ENCODE results near the gene GALNT2.
A peak's percentile ranks its signal among the peaks of the same experiment; 100 is the strongest.

The GALNT2 gene

DNA sequence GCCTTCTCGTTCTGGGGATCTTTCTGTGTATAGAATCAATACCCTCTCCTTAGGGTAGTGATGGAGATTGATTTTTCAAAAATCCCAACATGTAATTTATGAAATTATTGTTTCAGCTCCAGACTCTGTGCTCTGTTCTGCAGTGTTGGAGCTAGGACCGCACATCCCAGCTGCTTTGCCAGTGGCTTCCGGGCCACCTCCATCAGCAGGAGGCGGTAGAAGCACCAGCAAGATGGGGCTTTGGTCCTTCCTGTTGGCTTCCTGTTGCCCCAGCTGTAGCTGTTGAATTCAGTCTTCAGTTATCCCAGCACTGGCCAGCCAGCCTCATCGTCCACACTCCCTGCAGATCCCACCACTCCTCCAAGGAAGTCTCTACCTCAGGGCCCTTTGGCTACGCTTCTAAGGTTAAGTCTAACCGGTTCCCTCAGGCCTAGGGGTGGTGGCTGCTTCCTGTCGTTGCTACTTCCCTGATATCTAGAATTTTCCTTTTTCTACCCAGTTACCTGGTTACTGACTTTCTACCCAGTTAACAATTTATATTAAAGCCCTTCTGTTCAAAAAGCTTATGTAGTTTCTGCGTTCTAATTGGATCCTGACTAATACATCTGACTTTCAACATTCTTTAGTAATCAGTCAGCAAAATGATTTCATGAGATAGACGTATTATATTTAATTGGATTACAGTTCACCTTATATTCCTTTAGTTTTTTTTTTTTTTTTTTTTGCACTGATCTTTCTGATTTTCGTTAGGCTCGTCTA, 24.6 kb downstream of the GALNT2 start:
- DNase-seq (ENCODE audit: low read depth, low spot score): no peak

- DNase-seq (ENCODE audit: low read depth, low spot score): no peak
Measured at GRCh38 chr1:230094746-230095145, 27.7 kb downstream of the GALNT2 start.

DNA sequence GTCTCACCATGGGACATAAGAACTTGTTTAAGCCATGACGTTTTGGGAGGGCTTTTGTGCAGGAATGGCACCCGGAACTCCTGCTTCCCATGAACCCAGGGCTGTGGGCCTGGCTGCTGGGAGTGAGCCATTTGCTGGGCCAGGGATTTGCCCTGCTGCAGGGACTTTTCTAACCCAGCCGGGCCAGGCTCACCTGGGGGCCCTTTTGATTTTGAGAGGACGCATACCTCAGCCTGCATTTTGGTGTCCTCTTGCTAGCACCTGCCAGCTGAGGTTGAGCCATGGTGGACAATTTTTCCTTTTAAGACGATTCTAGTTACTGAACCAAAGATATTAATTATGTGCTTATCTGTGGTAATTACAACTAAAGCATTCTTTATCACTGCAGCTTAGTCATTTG, 28.9 kb downstream of the GALNT2 start:
- DNase-seq (ENCODE audit: low read depth, low spot score): no peak

DNA sequence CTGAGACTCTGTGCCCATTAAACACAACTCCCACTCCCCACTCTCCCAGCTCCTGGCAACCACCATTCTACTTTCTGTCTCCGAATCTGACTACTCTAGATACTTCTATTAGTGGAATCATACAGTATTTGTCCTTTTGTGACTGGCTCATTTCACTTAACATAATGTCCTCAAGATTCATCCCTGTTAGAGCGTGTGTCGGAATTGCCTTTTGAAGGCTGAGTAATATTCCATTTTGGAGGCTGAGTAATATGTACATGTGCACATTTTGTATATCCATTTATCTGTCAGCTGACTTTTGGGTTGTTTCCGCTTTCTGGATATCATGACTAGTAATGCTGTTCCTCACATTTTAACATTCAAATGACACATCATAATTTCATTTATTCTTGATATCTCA, 30.3 kb downstream of the GALNT2 start:
- DNase-seq (ENCODE audit: low read depth, low spot score): no peak

DNA sequence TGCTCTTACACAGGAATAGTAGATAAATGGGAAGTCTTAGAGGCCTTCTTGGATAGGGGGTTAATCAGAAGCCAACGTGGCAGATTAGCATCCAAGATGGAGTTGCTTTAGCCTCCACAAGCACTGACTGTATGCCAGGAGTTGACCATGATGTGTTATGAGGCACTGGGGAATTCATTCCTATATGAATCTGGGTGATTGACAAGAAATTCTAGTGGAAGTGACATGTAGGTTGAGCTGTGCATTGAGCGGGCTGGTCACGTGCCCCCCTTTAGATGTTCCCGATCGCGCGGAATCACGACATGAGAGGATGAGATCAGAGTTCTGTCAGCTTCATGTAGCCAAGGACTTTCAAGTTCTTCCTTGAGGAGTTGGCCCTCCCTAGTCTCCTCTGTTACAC, 31.7 kb downstream of the GALNT2 start:
- no peak for DNase-seq (ENCODE audit: low read depth, low spot score)

DNA sequence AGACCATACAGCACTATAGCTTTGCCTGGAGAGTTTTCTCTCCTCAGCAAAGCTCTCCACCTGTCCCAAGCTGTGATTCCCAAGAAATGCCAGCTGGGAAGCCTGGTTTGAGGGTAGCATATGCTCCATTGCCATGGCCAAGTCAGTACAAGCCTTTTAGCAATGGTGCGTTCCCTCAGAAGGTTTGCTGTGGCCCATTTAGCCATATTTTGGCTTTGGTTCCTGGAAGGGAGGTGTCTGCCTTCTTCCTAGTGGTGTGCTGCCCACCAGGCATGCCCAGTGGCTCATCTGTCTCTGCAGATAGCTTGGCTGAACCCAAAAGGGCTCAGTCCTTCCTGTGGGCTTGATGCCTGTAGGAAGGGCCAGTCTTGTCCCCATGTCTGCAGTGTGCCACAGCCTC, 32.4 kb downstream of the GALNT2 start:
- no peak for DNase-seq (ENCODE audit: low read depth, low spot score)

DNA sequence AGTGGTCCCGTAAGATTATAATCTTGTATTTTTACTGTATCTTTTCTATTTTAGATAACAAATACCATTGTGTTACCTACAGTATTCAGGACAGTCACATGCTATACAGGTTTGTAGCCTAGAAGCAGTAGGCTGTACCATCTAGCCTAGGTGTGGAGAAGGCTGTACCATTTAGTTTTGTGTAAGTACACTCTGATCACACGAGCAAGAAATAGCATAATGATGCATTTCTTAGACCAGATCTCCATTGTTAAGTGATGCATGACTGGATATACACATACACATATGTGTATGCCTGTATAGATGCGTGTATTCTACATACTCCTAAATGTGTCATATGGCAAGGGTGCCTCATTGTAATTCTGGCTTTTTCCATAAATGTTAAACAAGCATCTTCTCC, 33.9 kb downstream of the GALNT2 start:
- DNase-seq (ENCODE audit: low read depth, low spot score): no peak

GRCh38 chr1:230101556-230101955, 34.5 kb downstream of the GALNT2 start:
- no peak for DNase-seq (ENCODE audit: low read depth, low spot score)

DNA sequence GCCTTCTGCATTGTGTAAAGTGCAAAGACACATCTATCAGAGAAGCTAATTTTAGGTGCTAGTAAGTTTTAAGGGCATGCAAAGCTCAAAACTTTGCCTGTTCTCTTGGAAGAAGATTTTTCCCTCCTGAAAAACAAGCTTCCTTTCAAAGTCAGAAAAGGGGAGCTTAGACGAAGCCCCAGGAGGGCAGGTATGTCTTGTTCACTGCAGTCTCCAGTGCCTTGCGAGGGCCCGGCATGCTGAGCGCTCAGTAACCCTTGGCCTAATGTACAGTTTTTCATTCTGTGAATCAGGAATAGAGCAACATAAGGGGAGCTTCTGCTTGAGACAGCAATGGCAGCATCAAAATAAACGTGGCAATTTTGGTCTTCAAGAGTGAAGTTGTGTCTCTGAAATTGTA, 35.0 kb downstream of the GALNT2 start:
- DNase-seq (ENCODE audit: low read depth, low spot score): no peak

GRCh38 chr1:230102472-230102871, 35.4 kb downstream of the GALNT2 start:
- DNase-seq (ENCODE audit: low read depth, low spot score): no peak

DNA sequence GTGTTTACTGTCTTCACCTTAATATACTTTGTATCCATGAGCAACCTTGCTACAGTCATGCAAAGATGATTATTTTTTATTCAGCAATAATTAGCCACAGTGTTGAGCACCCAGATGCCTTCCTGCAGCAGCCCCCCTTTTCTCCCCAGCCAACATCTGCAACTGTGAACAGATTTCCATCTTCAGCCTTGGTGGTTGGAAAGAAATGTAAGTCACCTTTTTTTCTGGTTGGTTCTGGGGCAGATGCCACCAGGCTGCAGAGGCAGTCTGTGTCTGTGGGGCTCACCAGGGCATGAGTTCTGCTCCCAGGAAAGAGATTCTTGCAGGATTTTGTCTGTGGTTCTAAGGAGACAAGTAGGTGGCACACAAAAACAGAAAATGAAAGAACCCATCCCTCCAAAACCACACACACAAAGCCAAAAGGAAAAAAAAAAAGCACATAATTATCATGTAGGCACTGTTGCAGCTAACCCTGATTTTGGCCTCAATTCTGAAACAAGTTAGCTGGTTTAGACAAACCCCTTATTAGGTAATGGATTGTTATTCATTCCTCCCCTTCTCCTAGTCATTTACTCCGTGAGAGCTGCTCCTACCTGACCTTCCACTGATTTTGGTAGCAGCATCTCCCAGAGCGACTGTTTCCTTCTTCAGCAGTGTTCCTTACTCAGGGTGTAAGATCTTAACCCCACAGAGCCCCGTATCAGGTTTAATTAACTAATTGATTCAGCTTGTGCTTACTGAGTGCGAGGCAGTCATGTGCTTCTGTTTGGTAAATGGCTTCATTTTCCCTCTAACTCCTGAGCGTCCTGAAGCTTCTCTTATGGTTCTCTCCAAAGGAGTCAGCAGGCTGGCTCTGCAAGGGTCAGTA, 36.5 kb downstream of the GALNT2 start:
- DNase-seq (ENCODE audit: low read depth, low spot score): no peak

GRCh38 chr1:230104395-230105244, 37.6 kb downstream of the GALNT2 start:
- peak; percentile 53 for DNase-seq (ENCODE audit: low read depth, low spot score)

- no peak for DNase-seq (ENCODE audit: low read depth, low spot score)
Measured at GRCh38 chr1:230105245-230105753, 38.3 kb downstream of the GALNT2 start.

DNA sequence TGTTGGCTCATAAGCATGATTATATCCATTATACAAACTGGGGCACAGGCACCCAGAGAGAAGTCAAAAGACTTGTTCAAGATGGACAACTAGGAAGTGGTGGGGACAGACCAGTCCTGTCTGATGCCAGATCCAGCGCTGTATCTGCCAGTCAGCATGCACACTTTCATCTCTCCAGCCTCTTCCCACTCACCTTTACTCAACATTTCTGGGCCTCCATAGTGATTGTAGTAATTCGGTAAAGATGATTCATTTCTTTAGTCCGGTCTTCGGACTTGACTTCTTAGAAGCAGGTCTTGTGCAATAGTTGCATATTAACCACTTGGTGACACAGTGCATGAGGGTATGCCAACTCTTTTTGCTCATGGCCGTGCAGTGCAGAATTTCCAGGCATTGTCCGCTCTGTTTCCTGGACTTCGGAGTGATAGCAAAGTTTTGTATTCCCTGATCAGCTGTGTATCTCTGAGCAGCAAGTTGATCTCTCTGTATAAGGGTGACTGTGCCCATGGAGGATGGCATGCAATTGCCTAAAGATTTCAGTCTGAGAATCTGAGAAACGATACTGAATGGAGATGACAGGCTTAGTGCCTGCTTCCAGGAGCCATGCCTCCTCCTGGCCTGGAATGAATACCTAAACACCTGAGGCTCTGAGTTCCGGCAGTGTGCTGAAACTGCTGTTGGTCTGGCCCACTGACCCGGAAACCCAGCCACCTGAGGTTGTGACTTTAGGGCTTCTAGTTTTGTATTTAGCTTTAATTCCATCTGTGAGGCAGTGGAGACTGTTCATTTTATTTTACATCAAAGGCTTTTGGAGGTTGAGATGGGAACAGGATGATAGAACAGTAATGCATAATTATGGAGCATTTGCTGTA, 39.0 kb downstream of the GALNT2 start:
- no peak for DNase-seq (ENCODE audit: low read depth, low spot score)

DNA sequence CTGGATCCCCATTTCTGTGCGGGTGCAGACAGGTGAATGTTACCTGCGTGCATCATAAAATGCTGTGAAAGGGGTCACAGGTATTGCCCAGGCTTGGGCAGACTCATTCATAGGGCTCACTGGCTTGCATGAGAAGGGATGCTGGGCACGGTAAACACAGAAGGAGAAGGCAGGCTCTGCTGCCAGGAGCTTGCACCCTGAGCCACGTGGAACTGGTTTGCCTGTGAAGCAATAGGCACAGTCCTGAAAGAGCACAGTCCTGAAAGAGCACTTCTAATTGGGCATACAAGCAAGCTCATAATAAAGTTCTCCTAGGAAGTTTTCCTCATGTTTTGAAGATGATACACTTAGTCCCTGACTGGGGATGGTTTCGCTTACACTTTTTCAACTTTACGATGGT, 40.9 kb downstream of the GALNT2 start:
- no peak for DNase-seq (ENCODE audit: low read depth, low spot score)

GRCh38 chr1:230108580-230108979, 41.5 kb downstream of the GALNT2 start:
- DNase-seq (ENCODE audit: low read depth, low spot score): no peak

- DNase-seq (ENCODE audit: low read depth, low spot score): no peak
Measured at GRCh38 chr1:230109066-230109465, 42.0 kb downstream of the GALNT2 start.

DNA sequence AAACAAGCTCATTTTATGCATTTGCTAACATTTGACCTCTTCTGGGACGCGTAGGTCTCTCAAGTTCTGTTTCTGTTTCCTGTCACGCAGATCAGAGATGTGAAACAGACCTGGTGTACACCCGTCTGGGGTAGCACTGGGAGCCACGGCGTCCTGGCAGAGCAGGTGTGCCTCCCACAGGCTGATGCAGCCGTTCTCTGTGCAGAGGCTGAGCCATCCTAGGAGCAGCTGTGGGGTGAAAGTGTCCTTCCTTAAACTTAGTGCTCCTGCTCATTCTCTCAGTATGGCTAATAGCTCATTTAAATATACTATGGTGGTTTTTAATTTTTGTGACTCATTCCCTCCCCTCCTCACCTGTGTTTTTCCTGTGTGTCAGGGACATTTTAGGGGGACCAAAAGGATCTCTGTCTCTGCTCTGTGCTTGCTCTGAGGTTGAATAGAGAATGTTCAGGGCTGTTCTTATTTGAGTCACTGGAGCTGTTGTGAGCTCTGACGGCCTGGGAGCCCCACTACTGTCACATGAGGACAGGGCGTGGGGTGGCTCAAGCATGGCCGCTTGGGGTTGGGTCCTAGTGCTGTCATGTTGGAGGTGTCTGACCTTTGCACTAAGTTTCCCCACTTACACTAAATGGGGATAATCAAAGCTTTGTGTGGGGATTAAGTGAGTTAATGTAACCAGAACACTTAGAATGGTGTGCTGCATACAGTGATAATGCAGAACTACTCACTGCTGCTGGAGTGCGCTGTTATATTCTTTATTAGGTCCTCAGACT, 43.0 kb downstream of the GALNT2 start:
- peak; percentile 42 for DNase-seq (ENCODE audit: low read depth, low spot score)

GRCh38 chr1:230110971-230111370, 43.9 kb downstream of the GALNT2 start:
- DNase-seq (ENCODE audit: low read depth, low spot score): no peak

DNA sequence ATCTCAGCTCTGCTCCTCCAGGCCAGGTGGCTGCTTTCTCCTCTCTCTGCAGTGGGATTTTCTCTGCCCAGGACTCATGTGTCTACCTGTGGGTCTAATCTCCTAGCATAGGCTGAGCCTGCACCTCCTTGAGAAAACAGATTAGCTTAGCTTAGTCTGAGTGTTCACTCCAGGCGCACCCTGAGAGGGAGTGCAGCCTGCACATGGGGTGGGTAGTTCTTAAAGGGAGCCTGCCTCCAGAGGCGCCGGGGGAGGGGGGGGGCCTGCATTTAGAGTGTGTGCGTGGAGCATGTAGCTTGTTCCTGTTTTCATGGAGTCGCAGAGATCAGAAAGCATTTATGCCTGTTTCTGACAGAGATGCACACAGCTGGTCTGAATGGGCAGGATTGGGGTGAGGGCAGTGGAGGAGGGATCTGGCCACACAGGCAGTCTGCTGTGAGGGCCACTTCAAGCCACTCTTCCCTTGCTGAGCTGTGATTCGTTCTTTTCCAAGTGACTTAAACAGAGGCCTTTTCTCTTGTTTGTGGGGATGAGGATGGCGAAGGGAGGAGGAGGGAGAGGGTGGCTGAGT, 45.2 kb downstream of the GALNT2 start:
- DNase-seq (ENCODE audit: low read depth, low spot score): no peak
